GM19023 (cell line): ENCODE measurements around the gene IL36A.

Source experiments
- ATAC-seq: cut with Tn5 transposase; IDR thresholded peaks from one replicate; pipeline ENCODE4 v1.9.1; 2021; ENCODE audit warnings: mild to moderate bottlenecking, moderate library complexity; ENCODE audit not compliant: unreplicated experiment

Gene IL36A

GRCh38 chr2:113005030-113005509, at the start of gene IL36A:
TSS of gene IL36A (plus strand) at chr2:113005459. CDS start at chr2:113005872, 413 bp downstream.
- no peak for ATAC-seq

DNA sequence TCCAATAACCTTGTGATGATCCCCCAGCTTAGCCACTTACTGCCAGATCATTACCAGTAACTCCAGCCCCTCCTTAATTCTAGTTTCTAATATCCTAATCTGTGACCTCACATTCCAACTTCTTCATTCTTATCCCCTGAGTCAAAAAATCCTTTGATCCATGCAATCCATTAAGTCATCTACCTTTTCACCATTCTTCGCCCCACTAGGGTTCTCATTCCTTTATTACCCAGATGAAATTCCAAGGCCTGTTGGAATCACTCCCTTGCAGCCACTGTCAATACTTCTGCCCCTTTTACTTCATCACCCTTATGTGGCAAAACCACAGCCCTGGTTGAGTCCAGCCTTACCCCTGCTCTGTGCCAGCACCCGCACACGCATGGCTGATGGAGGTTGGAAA, 47.7 kb upstream of the IL36A start:
- no peak for ATAC-seq

DNA sequence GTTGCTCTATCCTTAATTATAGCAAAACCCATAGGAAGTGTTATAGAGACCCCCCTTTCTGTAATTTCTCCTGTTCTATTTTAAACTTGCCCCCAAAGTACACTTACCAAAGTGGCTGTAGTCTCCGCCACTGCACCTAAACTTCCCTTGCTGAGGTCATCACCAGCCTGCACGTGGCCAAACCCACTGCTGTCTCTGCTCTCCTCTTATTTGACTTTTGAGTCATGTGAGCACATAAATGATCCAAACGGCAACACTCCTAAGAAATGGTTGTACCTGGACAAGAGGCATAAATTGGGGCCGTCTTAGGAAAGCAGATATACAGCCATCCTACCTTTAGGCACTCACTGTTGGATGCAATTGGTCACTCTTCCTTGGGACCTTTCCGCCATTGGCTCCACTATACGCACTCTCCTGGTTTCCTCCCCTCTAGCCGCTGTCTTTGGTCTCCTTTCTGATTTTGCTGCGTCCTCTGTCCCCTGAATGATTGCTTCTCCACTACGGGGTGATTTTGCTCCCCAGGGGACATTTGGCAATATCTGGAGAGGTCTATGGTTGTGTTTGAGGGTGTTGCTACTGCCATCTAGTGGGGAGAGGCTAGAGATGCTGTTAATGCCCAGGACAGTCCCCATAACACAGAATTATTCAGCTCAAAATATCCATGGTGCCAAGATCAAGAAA, 46.7 kb upstream of the IL36A start:
- peak; percentile 63 for ATAC-seq

DNA sequence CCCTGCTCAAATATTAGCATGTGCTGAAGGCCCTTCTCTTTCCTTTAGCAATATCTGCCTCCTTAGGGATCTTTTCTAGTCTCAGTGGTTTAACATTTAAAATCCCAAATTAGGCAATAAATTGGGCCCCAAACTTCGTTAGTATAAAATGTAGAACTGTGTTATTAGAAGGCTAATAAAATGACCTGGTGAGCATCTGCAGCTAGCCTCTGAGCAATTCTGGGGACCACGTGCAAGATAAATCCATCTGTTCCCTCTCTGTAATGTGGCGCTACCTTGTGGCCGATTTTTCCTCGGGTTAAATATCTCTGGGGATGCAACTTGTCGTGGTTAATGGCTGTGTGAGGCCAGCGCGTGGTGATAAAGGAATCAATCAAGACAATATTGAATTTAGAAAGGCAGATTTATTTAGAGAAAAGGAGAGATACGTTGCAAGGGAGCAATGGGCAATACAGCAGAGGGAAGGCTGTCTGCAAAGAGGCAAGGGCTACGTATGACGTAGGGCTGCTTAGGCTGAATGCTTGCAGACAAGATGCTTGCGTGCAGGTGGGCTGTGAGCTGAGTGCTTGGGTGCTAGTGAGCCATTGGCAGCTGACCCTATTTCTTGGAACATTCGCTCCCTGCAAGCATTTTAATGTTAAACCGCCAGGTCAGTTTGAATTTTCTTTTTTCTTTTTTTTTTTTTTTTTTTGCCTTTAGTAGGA, 46.0 kb upstream of the IL36A start:
- no peak for ATAC-seq

DNA sequence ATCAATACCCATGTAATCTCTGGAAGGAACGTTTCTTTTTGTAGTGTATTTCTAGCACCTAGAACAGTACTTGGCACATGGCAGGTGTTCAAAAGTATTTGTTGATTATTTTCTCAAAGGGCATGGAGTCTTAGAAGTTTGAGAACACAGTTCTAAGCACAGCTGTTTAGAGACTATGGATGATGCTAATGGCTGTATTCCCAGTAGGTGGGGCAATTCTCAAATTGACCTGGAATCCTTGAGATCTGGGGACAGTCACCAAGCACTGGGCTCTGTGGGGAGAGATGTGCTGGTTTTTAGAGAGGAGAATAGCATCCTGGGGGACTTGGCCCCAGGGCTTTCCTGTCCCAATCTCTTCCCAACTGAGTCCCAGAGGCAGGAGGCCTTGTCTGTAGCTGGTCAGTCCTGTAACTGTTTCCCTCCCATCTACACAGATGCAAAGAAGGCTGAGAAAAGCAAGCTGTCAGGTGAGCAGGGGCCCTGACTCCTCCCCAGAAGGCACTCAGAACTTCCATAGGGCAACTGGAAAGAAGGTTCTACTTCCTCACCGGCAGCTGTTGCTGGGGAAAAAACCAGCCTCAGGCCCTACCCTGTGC, 44.9 kb upstream of the IL36A start:
- no peak for ATAC-seq

GRCh38 chr2:112962308-112963175, 42.7 kb upstream of the IL36A start:
- no peak for ATAC-seq

GRCh38 chr2:112967023-112967422, 38.2 kb upstream of the IL36A start:
- no peak for ATAC-seq

DNA sequence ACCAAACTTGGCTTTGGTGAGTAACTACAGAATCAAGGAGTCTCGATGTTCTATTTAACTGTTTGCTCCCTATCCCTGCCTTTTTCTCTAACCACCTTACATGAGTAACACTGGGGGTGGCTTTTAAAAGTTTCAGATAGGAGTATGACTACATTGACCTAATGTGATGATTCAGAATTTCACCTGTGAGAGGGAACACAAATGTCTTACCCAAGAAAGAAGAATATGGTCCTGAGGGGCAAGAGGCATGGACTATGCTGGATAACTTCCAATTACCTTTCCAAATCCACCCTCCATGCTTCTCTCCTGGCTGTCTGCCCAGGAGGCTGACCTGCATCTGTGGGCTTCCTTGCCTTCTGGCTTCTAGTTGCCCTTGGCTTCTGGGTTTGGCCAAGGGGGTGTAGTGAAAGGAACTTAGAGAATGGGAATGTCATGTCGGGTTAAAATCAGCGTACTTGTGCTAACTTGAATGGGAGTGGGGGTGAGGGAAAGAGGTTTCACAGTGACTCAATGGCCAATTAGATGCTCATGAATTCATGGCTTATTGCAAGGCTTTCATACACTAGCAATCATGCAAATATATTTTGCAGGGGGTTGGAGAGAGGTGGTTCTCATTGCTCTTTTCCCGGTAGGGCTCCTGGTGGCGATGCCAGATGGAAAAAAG, 32.7 kb upstream of the IL36A start:
- no peak for ATAC-seq

- ATAC-seq, result no peak
These were observed 32.1 kb upstream of the IL36A start for GRCh38 chr2:112973156-112973555.

DNA sequence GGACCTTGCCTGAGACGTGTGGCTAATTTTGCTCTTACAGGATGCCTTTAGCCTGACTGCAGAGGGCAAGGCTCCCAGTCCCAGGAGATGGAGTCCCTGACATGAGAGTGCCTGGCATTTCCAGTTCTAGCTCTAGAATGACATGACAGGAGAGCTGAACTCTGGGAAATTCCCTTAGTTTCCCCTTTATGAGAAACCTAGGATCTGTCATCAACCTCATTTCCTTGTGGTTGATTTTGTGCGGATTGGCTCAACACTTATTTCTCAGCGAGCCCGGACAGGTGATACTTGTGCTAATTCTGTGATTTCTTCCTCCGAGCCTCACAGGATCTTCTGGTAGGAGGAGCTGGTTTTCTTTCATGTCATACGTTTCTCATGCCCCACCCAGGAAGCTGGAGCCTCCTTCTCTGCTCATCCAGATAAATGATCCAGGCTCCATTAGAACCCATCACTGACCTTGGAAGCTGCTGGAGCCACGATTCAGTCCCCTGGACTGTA, 27.7 kb upstream of the IL36A start, which contains the start of gene IL36G:
Gene IL36G (plus strand): TSS at position 448 of the 498 bp plus-strand sequence. CDS start 633 bp downstream, outside the sequence.
- no peak for ATAC-seq

DNA sequence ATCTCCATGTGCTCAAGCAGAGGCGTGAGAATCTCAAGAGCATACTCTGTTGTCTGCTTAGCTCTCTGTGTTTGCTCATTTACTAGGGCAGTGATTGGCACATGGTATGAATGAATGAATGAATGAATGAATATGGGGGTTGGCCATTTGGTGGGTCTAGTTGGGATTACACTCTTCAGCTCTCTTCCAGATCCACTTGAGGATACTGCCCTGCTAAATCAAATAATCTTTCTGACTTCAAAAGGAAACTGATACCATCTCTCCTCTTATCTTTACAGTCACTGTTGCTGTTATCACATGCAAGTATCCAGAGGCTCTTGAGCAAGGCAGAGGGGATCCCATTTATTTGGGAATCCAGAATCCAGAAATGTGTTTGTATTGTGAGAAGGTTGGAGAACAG, 25.5 kb upstream of the IL36A start:
- no peak for ATAC-seq

DNA sequence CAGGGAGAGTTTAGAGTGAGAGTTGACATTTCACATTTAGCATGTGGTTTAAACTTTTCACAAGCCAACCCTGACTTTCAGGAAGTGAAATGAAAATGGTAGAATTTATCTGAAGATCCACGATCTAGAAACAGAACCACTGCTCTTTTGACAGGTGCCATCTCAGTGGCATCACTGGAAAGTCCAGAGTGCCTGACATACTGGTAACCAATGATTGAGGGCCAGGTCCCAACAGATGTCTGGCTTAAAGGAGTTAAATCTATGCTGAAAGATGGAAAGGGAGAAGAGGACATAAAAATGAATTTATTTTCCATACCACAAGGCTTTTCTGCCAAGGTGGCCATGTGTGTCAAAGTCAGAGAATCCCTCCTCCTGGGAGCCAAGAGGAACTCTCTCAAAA, 24.7 kb upstream of the IL36A start:
- ATAC-seq, result no peak

GRCh38 chr2:112985090-112985489, 20.2 kb upstream of the IL36A start:
- ATAC-seq, result no peak

GRCh38 chr2:112989611-112990010, 15.6 kb upstream of the IL36A start:
- no peak for ATAC-seq

- no peak for ATAC-seq
These were observed 11.4 kb upstream of the IL36A start for GRCh38 chr2:112993831-112994230.

DNA sequence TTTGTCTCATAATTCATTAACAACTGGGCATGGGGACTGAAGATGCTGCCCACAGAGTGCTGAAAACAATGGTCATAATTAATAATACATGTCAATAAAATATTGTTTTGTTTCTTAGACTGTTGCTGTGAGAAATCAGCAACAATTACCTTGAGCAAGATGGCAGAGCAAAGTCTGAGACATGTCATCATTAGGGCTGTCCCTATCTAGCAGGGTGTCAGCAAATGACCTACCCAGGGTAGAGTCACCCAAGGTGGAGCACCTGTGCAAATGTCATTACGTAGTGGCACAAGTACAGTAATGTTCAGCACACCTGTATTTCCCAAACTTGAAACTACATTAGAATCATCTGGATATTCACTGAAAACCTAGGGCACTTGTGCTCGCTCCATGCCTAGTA, 10.6 kb upstream of the IL36A start:
- ATAC-seq, result no peak

GRCh38 chr2:112995346-112995920, 9.8 kb upstream of the IL36A start:
- ATAC-seq, result no peak

- ATAC-seq, result no peak
These were observed 8.6 kb upstream of the IL36A start for GRCh38 chr2:112996635-112997034.

- ATAC-seq, result no peak
These were observed 8.1 kb upstream of the IL36A start for GRCh38 chr2:112997151-112997550.

GRCh38 chr2:113000436-113000835, 4.8 kb upstream of the IL36A start:
- ATAC-seq, result no peak
